H1 (cell line): ENCODE data around the gene ESYT2. TPM values are rescaled to one million over a fixed set of nuclear protein-coding genes. Genes with fewer than 3 reads are reported as not detected.

Source experiments
- CTBP2 ChIP-seq: IDR thresholded peaks from 2 replicates; pipeline ENCODE4 v1.7.0; 2011; ENCODE audit warnings: borderline replicate concordance, mild to moderate bottlenecking, moderate library complexity, mixed read lengths, low read length; ENCODE audit not compliant: insufficient read depth, insufficient read length
- EP300 ChIP-seq, 2 experiments: IDR thresholded peaks; 1 replicate in 1 of 2; 2 replicates in 1 of 2; pipeline ENCODE4 v1.6.1; 2011 to 2012; ENCODE audit warnings: low read depth in 2 of 2, low read length in 2 of 2, mild to moderate bottlenecking in 2 of 2, borderline replicate concordance in 1 of 2, inconsistent platforms in 1 of 2, moderate library complexity in 1 of 2
- SP2 ChIP-seq: IDR thresholded peaks from 2 replicates; pipeline ENCODE4 v1.6.1; 2012; ENCODE audit warnings: mild to moderate bottlenecking, low read length, inconsistent platforms
- polyA plus RNA-seq, 7 experiments: library from polyadenylated mRNA; depleted of rRNA in 3 of 7; stranded (reverse) in 5 of 7; unstranded in 2 of 7; fragments of >200 nt in 5 of 7; fragments of 200-250 nt in 2 of 7; gene quantifications; 1 replicate in 5 of 7; 2 replicates in 1 of 7; 4 replicates in 1 of 7; pipeline versions ENCODE4 v1.2.1 to v1.2.3, GENCODE V29; 2011 to 2013; ENCODE audit warnings: missing spikeins in 2 of 7, mixed read lengths in 2 of 7
- total RNA-seq: library from RNA; stranded (reverse); fragmentation: NEBNext Ultra II Directional; extraction: Animal tissue kit (Norgen Biotek cat#: 25700); gene quantifications from 2 replicates; pipeline ENCODE4 v1.2.1, GENCODE V29; 2021

The ESYT2 gene
- total and polyA plus RNA-seq, 2 of the 8 experiments (the other 6 are each of a cell fraction or from before 2014, with no cell fraction given): 27.0 to 37.5 TPM

GRCh38 chr7:158815800-158816128, 13.5 kb downstream of the ESYT2 start (continued):
- TF ChIP-seq CTBP2 (no peak), EP300 (IDR thresholded peaks at IDR 0.05; ENCODE audit: borderline replicate concordance in 1 of 2, low read depth in 2 of 2, low read length in 2 of 2) (no peak), SP2 (no peak)
